Endothelial cell of hepatic sinusoid (primary cell): ENCODE measurements around the gene ZCCHC14.
"Not testable (repeated sequence)": the region's sequence is repeated elsewhere in the genome, so short reads cannot be mapped to it uniquely, and the experiment has no call there.

Experiments used
- in situ Hi-C: cut with HindIII; loops from 2 replicates; pipeline ENCODE4 v1.10.0; 2017; ENCODE audit warnings: low sequenced_read_pairs

ZCCHC14 gene

DNA sequence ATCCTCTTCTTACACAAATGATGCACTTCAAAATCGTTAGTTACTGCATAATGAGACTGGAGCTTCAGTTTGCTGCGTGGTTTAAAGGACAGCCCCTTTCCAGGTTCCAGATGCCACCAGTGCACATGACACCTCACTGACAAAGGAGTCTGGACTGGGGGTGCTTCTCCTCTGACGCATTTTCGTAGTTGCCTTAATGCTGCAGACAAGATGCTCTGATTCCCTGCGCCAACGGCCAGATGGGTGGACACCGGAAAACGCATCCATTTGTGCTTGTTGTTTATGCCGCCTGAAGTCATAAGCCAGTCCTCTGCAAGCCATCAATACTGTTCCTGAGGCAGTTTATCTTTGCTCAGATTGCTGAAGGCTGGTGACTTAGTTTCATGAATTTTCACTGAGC is 125.3 kb downstream of the ZCCHC14 start:
- in situ Hi-C loops, result no loop called here

- in situ Hi-C loops, result no loop called here
Observed at GRCh38 chr16:87366930-87367329, 125.9 kb downstream of the ZCCHC14 start.

- in situ Hi-C loops, result no loop called here
Observed at GRCh38 chr16:87366288-87366687, 126.5 kb downstream of the ZCCHC14 start.

- in situ Hi-C loops, result no loop called here
Observed at GRCh38 chr16:87365021-87365713, 127.7 kb downstream of the ZCCHC14 start.

DNA sequence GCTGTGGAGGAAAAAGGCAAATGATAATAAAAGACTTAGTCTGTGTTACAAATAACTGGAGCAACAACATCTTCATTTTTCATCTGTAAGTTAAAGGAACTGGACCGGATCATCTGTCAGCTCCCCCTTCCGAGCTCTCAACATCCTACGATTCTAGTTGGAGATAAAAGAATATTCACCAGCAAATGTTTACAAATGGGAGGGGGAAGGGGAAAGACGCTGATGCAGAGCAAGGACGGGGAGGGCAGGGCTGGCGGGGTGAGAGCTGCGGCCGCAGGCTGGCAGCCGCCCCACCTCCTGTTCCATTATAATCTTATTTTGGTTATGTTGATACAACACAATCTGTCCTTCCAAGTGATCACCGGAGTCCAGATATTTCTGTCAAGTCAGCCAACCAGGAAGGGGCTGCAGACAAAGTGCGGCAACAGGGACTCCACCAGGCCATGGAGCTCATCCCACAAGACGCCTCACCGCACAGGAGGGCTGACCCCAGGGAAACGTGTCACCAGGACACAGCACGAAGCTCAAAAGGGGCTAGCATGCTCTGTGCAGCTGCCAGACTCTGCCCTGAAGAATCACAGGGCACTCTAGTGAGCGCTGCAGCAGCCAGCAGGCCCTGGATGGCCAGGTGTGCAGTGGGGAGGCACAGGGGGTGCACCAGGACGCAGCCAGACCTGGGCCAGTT is 128.9 kb downstream of the ZCCHC14 start:
- in situ Hi-C loops, result no loop called here

DNA sequence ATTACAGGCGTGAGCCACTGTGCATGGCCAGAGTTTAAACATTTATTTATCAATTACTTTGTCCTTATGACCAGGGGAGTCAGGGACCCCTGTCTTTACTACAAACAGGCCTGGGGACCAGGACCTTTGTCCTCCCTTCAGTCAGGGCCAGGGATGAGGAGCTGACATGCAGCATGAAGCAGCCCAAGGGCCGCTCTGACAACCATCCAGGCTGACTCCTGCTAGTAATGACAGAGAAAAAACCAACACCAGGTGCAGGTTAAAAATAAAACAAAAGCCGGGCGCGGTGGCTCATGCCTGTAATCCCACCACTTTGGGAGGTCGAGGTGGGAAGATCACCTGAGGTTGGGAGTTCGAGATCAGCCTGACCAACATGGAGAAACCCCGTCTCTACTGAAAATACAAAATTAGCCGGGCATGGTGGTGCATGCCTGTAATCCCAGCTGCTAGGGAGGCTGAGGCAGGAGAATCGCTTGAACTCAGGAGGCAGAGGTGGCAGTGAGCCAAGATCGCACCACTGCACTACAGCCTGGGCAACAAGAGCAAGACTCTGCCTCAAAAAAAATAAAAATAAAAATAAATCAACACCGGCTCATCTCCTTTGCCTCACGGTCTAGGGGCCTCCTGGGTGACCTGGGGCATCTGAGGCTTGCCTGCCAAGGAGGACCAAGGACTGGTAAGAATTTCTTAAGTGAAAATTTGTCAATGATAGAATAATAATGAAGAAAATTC is 129.8 kb downstream of the ZCCHC14 start:
- in situ Hi-C loops, result not testable (repeated sequence)

- in situ Hi-C loops, result no loop called here
Observed at GRCh38 chr16:87361916-87362619, 130.8 kb downstream of the ZCCHC14 start.

DNA sequence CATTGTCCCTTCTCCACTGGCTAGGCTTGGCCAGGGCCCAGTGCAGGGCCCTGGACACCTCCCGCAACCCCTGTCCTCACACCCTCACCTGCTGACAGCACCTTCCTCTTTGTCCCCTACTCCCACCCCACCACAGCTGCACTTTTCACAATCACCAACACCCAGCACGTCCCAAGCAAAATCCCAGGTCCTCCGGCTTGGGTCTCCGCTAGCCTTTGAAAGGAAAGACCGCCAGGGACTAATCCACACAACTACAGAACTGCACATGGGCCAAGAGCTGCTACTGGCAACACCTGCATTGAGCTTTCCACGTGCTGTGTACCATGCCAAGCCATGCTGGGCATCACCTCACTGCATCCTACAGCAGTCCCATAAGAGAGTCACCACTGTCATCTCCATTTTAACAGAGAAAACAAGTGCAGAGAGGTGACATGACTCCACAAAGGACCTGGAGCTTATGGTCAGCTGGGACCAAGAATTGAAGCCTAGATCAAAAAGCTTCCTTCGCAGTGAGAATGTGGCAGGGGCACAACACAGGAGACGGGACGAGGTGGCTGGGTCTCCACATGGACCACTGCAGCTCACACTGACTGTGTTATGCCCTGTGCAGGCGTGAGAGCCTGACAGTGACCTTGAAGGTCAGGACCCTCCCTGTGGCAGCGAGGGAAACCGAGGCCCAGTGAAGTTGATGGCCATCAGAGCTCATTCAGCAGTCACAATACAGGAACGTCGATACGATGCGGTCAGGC is 131.8 kb downstream of the ZCCHC14 start:
- in situ Hi-C loops, result no loop called here

DNA sequence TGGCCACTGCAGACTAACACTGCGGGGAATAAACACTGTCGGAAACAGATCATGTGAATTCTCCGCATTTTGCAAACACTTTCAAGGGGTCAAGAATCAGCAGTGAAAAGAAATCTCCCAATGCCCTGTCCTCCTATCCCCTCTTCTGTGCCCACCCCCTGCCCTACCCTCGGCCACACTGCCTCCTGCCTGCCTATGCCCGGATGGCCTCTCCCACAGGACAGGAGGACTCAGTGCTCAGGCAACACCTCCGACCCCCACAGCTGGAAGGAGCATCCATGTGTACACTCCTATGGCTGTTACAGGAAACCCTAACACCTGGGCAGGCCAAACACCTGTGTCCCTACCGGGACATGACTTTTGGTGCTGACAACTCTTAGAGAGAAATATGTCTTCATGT is 133.7 kb downstream of the ZCCHC14 start:
- in situ Hi-C loops, result loop anchor here (5.0 kb wide), 1 partner anchor 38 kb away; no protein-coding TSS in a partner anchor

DNA sequence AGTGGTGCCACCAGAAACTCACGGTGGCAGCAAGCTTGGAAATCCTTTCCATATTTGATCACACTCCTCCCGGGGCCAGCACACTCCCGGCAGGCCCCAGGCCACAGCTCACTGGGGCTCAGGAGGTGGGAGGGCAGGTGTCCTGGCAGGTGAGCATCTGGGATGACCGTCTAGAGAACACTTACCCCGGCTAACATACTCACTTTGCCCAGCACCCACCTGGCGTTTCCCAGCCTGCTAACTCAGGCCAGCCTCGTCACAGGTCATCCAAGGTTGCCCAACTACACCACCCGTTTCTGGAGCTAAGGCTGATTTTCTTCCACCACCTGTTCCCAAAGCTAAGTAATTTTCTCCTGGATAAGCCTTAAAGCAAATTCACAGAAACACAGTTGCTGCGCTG is 134.1 kb downstream of the ZCCHC14 start:
- in situ Hi-C loops, result loop anchor here (5.0 kb wide), 1 partner anchor 39 kb away; no protein-coding TSS in a partner anchor

GRCh38 chr16:87358250-87358649 is 134.6 kb downstream of the ZCCHC14 start:
- in situ Hi-C loops, result loop anchor here (5.0 kb wide), 1 partner anchor 39 kb away; no protein-coding TSS in a partner anchor

DNA sequence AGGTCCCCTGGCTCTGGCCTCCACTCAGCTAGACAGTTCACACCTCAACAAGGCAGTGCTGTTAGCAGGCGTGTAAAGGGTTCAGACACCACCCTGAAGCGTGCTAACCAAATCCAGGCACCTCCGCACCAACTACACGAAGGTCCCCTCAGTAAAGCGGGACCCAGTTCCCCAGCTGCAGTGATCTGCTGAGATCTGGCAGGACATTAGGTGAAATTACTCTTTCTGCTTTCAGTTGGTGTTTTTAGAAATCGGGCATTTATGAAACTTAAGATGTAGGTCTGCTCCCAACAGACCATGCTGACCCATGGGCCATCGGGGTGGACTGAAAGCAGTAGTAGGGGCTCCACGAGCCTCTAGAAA is 136.4 kb downstream of the ZCCHC14 start:
- in situ Hi-C loops, result loop anchor here (5.0 kb wide), 1 partner anchor 41 kb away; no protein-coding TSS in a partner anchor
